Neural progenitor cell (in vitro differentiated cells): Measurements from ENCODE around the gene NAGS. TPM values are rescaled to one million over a fixed set of nuclear protein-coding genes. Genes with fewer than 3 reads are reported as not detected.
A peak's percentile ranks its signal among the peaks of the same experiment; 100 is the strongest.

Experiments used
- DNase-seq: peaks from one replicate; pipeline ENCODE4 v3.0.0-alpha.2; 2016; ENCODE audit warnings: low spot score
- H2AFZ ChIP-seq: fragments of 200-600 bp; sonication (generic); replicated peaks from 2 replicates; pipeline ENCODE4 v1.6.1; 2016; ENCODE audit warnings: antibody characterized with exemption
- H3F3A ChIP-seq: fragments of 200-600 bp; sonication (generic); 2 replicates; pipeline ENCODE4 v1.6.1; 2016; ENCODE audit warnings: antibody characterized with exemption, low read depth
- H3K27ac ChIP-seq: fragments of 200-600 bp; sonication (generic); 2 replicates; pipeline ENCODE4 v1.5.1; 2016; ENCODE audit warnings: mild to moderate bottlenecking
- H3K27me3 ChIP-seq: fragments of 200-600 bp; sonication (generic); 2 replicates; pipeline ENCODE4 v1.6.1; 2016; ENCODE audit warnings: mild to moderate bottlenecking, moderate library complexity
- H3K36me3 ChIP-seq: fragments of 200-600 bp; sonication (generic); 2 replicates; pipeline ENCODE4 v1.5.1; 2016
- H3K4me1 ChIP-seq: fragments of 200-600 bp; sonication (generic); 2 replicates; pipeline ENCODE4 v1.6.1; 2016; ENCODE audit warnings: mixed run types
- H3K4me2 ChIP-seq: fragments of 200-600 bp; sonication (generic); 2 replicates; pipeline ENCODE4 v1.6.1; 2016
- H3K4me3 ChIP-seq: fragments of 200-600 bp; sonication (generic); 2 replicates; pipeline ENCODE4 v1.5.1; 2016
- H3K79me2 ChIP-seq: fragments of 200-600 bp; sonication (generic); 2 replicates; pipeline ENCODE4 v1.6.1; 2016; ENCODE audit warnings: low read depth
- H3K9ac ChIP-seq: fragments of 200-600 bp; sonication (generic); 2 replicates; pipeline ENCODE4 v1.6.1; 2016
- H3K9me3 ChIP-seq: fragments of 200-600 bp; sonication (generic); 2 replicates; pipeline ENCODE4 v1.5.1; 2016; ENCODE audit warnings: low read depth
- H4K20me1 ChIP-seq: fragments of 200-600 bp; sonication (generic); 2 replicates; pipeline ENCODE4 v1.6.1; 2016; ENCODE audit warnings: low read depth
- H3K27ac Mint-ChIP-seq: 3 replicates; pipeline ENCODE4 v1.8.0; 2021; ENCODE audit warnings: mixed read lengths
- H3K27me3 Mint-ChIP-seq: 2 replicates; pipeline ENCODE4 v1.8.0; 2022; ENCODE audit warnings: low read depth, mild to moderate bottlenecking, inconsistent platforms, moderate library complexity, mixed read lengths; ENCODE audit not compliant: insufficient read depth
- H3K36me3 Mint-ChIP-seq: 3 replicates; pipeline ENCODE4 v1.8.0; 2021; ENCODE audit warnings: mixed read lengths
- H3K4me1 Mint-ChIP-seq: 3 replicates; pipeline ENCODE4 v1.8.0; 2021; ENCODE audit warnings: mixed read lengths
- H3K4me3 Mint-ChIP-seq: 3 replicates; pipeline ENCODE4 v1.8.0; 2021; ENCODE audit warnings: mild to moderate bottlenecking, moderate library complexity, mixed read lengths
- H3K9me3 Mint-ChIP-seq: 3 replicates; pipeline ENCODE4 v1.8.0; 2020; ENCODE audit warnings: mixed read lengths
- EZH2 ChIP-seq: fragments of 200-600 bp; sonication (generic); IDR thresholded peaks from 2 replicates; pipeline ENCODE4 v1.6.1; 2017; ENCODE audit warnings: antibody characterized with exemption, mild to moderate bottlenecking, moderate library complexity
- EZH2phosphoT487 ChIP-seq: fragments of 200-600 bp; sonication (generic); IDR thresholded peaks from 2 replicates; pipeline ENCODE4 v1.6.1; 2017; ENCODE audit warnings: antibody characterized with exemption
- total RNA-seq: library from RNA; depleted of rRNA; stranded (reverse); fragments of >200 nt; gene quantifications from 2 replicates; pipeline ENCODE4 v1.2.3, GENCODE V29; 2015; ENCODE audit warnings: low replicate concordance
- TF ChIP-seq, protein P1 (sequence below): fragments of 200-600 bp; sonication (generic); IDR thresholded peaks from 2 replicates; pipeline ENCODE4 v1.5.1; 2017; ENCODE audit warnings: antibody characterized with exemption, mild to moderate bottlenecking

NAGS gene
- total RNA-seq, 1 donor from 2014 or later = 1.8 TPM

DNA sequence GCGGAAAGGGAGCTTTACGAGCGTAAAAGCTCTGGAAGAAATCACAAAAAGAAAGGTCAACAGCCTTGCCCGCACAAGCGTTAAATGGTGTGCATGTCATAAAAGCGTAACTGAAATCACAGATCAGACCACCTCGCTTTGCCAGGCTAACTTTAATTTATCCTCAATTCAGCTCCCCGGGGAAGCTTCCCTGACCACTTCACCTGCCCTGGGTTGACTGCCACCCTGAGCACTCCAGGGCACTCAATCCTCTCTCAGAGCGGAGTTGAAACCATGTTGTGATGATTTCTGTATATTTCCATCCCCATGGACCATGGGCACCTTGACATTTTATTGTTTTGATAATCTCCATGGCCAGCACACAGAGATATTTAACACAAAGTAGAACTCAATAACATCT, 16.1 kb upstream of the NAGS start:
- Mint-ChIP-seq H3K27ac (no peak overlapping the region), H3K4me3 (peak overlapping the region; percentile 33), H3K36me3 (no peaks in the 10 kb centered on the region), H3K4me1 (peaks cover 15% of the 10 kb centered on the region), H3K9me3 (no peaks in the 10 kb centered on the region), H3K27me3 (peaks cover 2% of the 10 kb centered on the region)
- peaks cover 12% of the 10 kb centered on the region for H3F3A ChIP-seq
- H3K4me1 ChIP-seq = peaks cover 19% of the 10 kb centered on the region
- no peak overlapping the region for H3K4me2 ChIP-seq
- H3K36me3 ChIP-seq = no peaks in the 10 kb centered on the region
- H3K79me2 ChIP-seq = no peaks in the 10 kb centered on the region
- TF ChIP-seq, protein P1, sequence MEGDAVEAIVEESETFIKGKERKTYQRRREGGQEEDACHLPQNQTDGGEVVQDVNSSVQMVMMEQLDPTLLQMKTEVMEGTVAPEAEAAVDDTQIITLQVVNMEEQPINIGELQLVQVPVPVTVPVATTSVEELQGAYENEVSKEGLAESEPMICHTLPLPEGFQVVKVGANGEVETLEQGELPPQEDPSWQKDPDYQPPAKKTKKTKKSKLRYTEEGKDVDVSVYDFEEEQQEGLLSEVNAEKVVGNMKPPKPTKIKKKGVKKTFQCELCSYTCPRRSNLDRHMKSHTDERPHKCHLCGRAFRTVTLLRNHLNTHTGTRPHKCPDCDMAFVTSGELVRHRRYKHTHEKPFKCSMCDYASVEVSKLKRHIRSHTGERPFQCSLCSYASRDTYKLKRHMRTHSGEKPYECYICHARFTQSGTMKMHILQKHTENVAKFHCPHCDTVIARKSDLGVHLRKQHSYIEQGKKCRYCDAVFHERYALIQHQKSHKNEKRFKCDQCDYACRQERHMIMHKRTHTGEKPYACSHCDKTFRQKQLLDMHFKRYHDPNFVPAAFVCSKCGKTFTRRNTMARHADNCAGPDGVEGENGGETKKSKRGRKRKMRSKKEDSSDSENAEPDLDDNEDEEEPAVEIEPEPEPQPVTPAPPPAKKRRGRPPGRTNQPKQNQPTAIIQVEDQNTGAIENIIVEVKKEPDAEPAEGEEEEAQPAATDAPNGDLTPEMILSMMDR = no peak
- TF ChIP-seq EZH2phosphoT487 = no peak
- no peak for TF ChIP-seq EZH2
- no peaks in the 10 kb centered on the region for H3K9me3 ChIP-seq
- peaks cover 11% of the 10 kb centered on the region for H3K27me3 ChIP-seq
- no peak overlapping the region for H3K4me3 ChIP-seq
- no peak overlapping the region for H2AFZ ChIP-seq
- H4K20me1 ChIP-seq = no peaks in the 10 kb centered on the region
- no peak overlapping the region for H3K9ac ChIP-seq
- DNase-seq = no peak
- H3K27ac ChIP-seq = no peak overlapping the region

DNA sequence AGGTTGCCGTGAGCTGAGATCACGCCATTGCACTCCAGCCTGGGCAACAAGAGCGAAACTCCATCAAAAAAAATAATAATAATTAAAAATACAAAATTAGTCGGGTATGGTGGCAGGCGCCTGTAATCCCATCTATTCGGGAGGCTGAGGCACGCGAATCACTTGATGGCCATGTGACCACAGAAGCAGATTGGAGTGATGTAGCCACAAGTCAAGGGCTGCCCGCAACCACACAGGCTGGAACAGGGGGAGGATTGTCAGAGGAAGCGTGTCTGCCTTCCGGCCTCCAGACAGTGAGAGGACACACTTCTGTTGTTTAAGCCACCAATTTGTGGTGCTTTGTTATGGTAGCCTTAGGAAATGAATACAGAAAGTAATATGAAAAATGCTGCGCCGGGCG, 11.8 kb upstream of the NAGS start:
- Histone ChIP-seq H3K4me2 (no peak overlapping the region), H3K4me1 (peaks cover 7% of the 10 kb centered on the region), H3K79me2 (no peaks in the 10 kb centered on the region), H3K4me3 (no peak overlapping the region), H3K9ac (no peak overlapping the region), H3K9me3 (no peaks in the 10 kb centered on the region), H3F3A (peaks cover 7% of the 10 kb centered on the region), H2AFZ (no peak overlapping the region), H3K27me3 (peaks cover 20% of the 10 kb centered on the region), H4K20me1 (no peaks in the 10 kb centered on the region), H3K27ac (no peak overlapping the region), H3K36me3 (no peaks in the 10 kb centered on the region)
- Mint-ChIP-seq H3K27ac (no peak overlapping the region), H3K9me3 (no peaks in the 10 kb centered on the region), H3K4me3 (peak overlapping the region; percentile 35), H3K27me3 (peaks cover 4% of the 10 kb centered on the region), H3K4me1 (peaks cover 6% of the 10 kb centered on the region), H3K36me3 (no peaks in the 10 kb centered on the region)
- no peak for DNase-seq
- TF ChIP-seq EZH2phosphoT487 = no peak
- TF ChIP-seq, protein P1 = no peak
- TF ChIP-seq EZH2 = no peak

DNA sequence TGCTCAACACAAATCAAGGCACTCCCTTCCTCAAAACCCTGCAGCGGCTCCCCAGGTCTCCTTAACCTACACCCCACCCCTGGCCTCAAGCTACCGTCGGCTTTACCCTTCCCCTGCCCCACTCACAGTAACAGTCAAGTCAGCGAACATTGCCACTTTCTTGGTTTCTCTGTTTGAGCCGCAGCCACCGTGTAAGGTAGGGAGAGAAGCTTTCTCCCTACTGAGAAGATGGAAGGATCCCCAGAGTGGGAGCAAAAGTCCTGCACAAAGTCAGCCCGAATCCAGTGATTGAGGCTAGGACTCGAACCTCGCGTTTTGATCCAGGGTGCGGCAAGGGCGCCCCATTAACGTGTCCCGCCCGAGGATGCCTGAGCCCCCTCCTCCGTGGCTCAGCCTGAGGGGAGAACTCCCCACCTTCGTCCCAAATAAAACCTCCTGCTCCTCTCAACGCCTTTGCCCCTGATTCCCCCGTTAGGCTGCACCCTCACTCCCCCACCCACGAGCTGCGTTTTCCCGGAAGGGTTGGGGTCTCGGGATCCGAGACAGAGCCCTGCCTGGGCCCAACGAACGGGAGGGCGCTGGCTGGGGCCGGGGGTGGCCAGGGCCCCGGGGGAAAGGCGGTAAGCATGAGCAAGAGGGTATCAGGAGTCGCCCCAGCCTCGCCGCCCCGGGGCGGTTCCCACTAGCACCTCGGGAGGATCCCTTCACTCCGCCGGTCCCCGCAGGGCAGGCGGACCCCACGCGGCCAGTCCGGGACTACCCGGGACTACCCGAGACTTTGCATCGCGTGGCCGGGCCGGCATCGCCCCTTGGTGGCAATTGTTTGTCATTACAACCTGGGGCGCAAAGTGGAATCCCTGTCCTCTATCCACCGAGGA, 9.9 kb upstream of the NAGS start:
- Mint-ChIP-seq H3K4me1 (peaks cover 4% of the 10 kb centered on the region), H3K9me3 (no peaks in the 10 kb centered on the region)
- no peak overlapping the region for H3K9ac ChIP-seq

More for the DNA sequence above, 9.9 kb upstream of the NAGS start:
- Histone ChIP-seq H3K36me3 (no peaks in the 10 kb centered on the region), H3K4me2 (peak overlapping the region; percentile 81), H4K20me1 (no peaks in the 10 kb centered on the region), H3K27ac (no peak overlapping the region), H3F3A (peaks cover 7% of the 10 kb centered on the region), H3K27me3 (peaks cover 20% of the 10 kb centered on the region), H3K4me3 (peak overlapping the region; percentile 50), H3K79me2 (no peaks in the 10 kb centered on the region), H3K9me3 (no peaks in the 10 kb centered on the region), H3K4me1 (peaks cover 4% of the 10 kb centered on the region), H2AFZ (peak overlapping the region; percentile 89)
- Mint-ChIP-seq H3K36me3 (no peaks in the 10 kb centered on the region), H3K27me3 (peaks cover 6% of the 10 kb centered on the region), H3K4me3 (peak overlapping the region; percentile 27), H3K27ac (peak overlapping the region; percentile 21)
- DNase-seq = peak; percentile 86
- TF ChIP-seq EZH2 (peak; percentile 41), EZH2phosphoT487 (no peak)
- TF ChIP-seq, protein P1 = peak; percentile 86
